Mammary epithelial cell (primary cell): ENCODE measurements around the gene NOSTRIN.

Experiments
- CTCF ChIP-seq, 2 donors: IDR thresholded peaks in 1 of 2; conservative IDR thresholded peaks in 1 of 2; 2 replicates each; pipeline ENCODE4 v1.5.1; 2011 to 2012; ENCODE audit warnings: inconsistent platforms in 2 of 2, low read length in 2 of 2, mild to moderate bottlenecking in 2 of 2, control low read depth in 1 of 2, low read depth in 1 of 2; ENCODE audit not compliant: insufficient read depth in 1 of 2; ENCODE audit errors: extremely low read depth in 1 of 2
- EZH2 ChIP-seq: IDR thresholded peaks from 2 replicates; pipeline ENCODE4 v1.6.1; 2012; ENCODE audit warnings: low read length, inconsistent platforms, borderline replicate concordance

- TF ChIP-seq CTCF (conservative IDR thresholded peaks at IDR 0.05 in 1 of 2, IDR thresholded peaks at IDR 0.05 in 1 of 2; ENCODE audit: extremely low read depth in 1 of 2, insufficient read depth in 1 of 2, low read depth in 1 of 2, low read length in 2 of 2): no peak
- TF ChIP-seq EZH2: no peak
Measured at GRCh38 chr2:168904358-168904757, 101.9 kb downstream of the NOSTRIN start.
